Activated CD4-positive, alpha-beta T cell treated with anti-CD3 and anti-CD28 coated beads, Interleukin-10, Interleukin-2, amounts not matched to agents 100 ng/mL and 50 ng/mL, durations not matched to agents 16 hours and 8 hours (primary cell): ENCODE data around the gene ATAD3A.
A peak's percentile ranks its signal among the peaks of the same experiment; 100 is the strongest.
"Not testable (repeated sequence)": the region's sequence is repeated elsewhere in the genome, so short reads cannot be mapped to it uniquely, and the experiment has no call there.

Experiments
- DNase-seq: peaks from one replicate; pipeline ENCODE4 v3.0.0-alpha.2; 2020

The ATAD3A gene

DNA sequence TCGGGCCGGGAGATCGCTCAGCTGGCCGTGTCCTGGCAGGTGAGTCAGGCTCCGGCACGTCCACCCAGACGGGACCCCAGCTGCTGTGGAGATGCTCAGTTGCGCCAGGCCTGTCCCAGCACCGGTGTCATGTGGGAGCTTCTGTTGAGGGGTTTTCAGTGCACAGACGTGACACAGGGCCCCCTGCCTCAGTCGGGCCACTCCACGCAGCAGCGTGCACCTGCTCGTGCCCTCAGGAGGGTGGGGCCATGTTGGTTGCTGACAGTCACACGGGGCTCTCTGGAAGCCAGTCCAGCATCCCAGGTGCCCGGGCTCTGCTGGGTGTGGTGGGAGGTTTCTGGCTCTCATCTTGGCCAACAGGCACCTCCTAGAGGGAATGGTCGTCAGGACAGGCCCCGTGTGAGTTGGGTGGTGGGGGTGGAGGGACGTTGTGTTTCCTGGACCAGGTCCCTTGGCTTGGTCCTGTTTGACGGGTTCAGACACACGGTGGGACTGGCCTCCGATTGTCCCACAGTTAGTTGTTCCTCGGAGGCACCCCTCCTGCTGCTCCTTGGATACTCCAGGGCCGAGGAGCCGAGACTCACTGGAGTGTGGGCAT, 21.2 kb upstream of the ATAD3A start:
- no peak for DNase-seq

- DNase-seq: no peak
Observed at GRCh38 chr1:1491601-1492000, 20.4 kb upstream of the ATAD3A start.

DNA sequence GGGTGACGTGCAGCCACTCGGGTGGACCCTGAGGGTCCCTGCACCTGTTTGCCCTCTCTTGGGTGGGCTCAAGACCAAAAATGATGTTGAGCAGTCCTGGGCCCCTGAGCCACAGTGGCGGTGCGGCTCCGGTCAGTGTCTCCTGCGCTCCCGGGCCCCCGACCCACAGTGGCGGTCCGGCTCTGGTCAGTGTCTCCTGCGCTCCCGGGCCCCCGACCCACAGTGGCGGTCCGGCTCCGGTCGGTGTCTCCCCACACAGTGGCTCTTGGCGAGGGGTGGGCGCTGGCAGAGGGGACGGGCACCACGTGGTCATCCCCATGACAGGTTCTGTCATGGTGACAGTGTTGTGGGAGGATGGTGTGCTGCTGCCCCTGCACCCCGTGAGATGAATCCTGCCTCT, 17.7 kb upstream of the ATAD3A start:
- not testable (repeated sequence) for DNase-seq

DNA sequence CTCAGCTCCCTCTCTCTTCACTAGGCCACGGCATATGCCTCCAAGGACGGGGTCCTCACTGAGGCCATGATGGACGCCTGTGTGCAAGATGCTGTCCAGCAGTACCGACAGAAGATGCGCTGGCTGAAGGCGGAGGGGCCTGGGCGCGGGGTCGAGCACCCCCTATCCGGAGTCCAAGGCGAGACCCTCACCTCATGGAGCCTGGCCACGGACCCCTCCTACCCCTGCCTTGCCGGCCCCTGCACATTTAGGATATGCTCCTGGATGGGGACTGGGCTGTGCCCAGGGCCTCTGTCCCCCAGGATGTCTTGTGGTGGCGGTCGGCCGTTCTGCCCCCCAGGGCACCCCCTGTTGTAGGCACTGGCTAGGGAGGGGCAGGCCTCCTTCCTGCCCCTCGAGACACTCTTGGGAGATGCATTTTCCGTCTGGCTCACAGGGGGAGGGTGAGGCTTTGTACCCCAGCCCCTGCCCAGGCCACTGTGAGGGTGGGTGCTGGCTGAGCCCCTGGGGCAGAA, 16.4 kb upstream of the ATAD3A start:
- DNase-seq: not testable (repeated sequence)

- peak; percentile 74 for DNase-seq
Observed at GRCh38 chr1:1504777-1505365, 7.1 kb upstream of the ATAD3A start.

DNA sequence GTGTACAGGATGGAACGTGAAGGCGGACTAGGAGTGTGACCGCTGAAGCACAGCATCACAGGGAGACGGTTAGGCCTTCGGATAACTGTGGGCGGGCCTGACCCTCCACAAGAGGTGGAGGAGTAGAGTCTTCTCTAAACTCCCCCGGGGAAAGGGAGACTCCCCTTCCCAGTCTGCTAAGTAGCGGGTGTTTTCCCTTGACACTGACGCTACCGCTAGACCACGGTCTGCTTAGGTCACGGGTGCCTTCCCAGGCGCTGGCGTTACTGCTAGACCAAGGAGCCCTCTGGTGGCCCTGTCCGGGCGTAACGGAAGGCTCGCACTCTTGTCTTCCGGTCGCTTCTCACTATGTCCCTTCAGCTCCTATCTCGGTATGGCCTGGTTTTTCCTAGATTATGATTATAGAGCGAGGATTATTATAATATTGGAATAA, 6.6 kb upstream of the ATAD3A start:
- peak; percentile 40 for DNase-seq

DNA sequence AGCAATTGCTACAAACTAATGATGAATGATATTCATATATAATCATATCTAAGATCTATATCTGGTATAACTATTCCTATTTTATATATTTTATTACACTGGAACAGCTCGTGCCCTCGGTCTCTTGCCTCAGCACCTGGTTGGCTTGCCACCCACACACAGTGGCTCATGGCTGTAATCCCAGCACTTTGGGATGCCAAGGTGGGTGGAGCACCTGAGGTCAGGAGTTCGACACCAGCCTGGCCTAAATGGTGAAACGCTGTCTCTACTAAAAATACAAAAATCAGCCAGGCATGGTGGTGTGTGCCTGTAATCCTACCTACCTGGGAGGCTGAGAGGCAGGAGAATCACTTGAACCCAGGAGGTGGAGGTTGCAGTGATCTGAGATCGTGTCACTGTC, 6.2 kb upstream of the ATAD3A start:
- not testable (repeated sequence) for DNase-seq

GRCh38 chr1:1507305-1507704, 4.7 kb upstream of the ATAD3A start:
- DNase-seq: no peak

- not testable (repeated sequence) for DNase-seq
Observed at GRCh38 chr1:1508775-1509464, 3.0 kb upstream of the ATAD3A start.

DNA sequence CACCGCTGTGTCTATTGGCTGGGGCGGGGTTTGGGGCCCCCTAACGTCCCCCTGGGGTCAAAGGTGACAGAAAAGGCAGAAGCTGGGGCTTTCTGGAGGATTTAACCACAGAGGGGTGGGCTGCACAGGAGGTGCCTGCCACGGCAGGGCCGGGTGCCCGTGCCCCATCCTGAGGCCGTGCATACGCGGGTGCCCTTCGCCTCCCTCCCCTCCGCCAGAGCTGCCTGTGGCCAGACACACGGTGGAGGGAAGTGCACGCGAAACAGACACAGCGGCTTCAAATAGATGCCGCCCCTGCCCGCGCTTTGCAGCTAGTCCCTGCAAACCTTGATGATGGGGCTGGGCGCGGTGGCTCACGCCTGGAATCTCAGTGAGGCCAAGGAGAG, 2.5 kb upstream of the ATAD3A start:
- DNase-seq: not testable (repeated sequence)

DNA sequence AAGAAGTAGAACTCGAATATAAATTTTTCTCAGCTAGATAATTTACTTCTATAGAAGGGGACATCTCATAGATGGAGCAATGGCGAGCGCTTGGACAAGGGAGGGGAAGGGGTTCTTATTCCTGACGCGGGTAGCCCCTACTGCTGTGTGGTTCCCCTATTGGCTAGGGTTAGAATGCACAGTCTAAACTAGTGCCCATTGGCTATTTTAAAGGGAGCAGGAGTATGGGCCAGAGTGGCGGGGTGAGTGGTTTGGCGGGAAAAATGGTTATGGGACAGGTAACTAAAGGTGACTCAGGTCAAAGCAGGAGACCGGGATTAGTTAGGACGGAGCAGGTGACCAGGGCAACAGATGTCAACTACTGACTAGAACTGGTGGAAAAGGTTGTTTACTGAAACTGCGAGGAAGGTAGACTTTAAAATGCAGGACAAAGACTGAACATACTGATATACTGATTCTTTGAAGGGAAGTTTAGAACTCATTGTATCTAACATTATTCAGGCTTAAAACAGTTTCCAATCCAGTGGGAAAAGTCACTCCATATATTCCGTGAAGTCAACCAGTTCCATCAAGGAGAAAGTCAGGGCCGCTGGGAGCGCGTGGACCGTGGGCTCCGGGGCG, 940 bp upstream of the ATAD3A start:
- DNase-seq: peak; percentile 63

DNA sequence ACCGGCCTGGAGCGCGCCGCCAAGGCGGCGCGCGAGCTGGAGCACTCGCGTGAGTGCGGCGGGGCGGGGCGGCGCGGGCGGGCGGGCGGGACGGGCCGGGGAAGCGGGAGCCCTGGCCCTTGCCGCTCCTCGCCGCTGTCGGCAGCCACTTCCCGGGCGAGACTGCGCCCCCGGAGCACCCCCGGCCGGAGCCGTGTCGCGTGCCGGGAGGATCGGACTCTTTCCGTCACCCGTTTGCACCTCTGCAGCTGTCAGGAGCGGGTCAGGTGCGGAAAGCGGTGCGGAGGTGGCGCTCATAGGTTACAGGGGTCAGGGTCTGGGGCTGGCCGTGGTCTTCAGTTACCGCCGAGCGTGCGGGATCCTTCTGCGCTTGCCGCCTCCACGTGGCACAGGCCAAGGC, 463 bp downstream of the ATAD3A start:
- DNase-seq: not testable (repeated sequence)

GRCh38 chr1:1513675-1514074, 1.7 kb downstream of the ATAD3A start:
- not testable (repeated sequence) for DNase-seq

DNA sequence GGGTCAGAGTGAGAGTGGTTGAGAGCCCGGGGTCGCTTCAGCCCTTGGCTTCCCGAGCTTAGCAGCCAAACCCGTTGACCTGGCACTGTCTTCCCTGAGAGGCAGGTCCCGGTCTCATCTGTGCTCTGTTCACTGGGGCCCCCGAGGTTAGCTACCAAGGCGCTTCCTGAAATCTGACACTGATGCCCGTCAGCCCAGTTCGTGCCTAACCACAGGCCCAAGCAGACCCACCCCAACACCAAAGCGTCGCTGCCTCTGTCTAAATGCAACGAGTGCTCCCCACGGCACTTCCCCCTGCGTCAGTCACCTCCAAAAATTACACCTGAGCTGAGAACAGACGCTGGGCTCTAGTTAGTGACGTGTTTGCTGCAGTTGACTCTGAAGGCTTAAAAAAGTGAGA, 2.4 kb downstream of the ATAD3A start:
- not testable (repeated sequence) for DNase-seq

- DNase-seq: not testable (repeated sequence)
Observed at GRCh38 chr1:1516923-1517322, 5.0 kb downstream of the ATAD3A start.

- DNase-seq: no peak
Observed at GRCh38 chr1:1517973-1518620, 6.1 kb downstream of the ATAD3A start.

DNA sequence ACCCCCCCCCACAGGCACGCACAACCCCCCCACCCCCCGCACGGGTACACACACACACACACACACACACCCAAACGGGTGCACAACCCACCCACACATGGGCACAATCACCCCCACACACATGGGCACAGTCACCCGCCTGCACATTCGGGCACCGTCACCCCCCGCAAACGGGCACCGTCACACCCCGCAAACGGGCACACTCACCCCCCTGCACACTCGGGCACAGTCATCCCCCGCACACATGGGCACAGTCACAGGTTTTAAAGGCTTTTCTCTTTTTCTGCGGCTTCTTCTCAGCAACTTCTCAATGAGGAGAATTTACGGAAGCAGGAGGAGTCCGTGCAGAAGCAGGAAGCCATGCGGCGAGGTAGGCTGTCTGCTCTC, 6.7 kb downstream of the ATAD3A start:
- DNase-seq: not testable (repeated sequence)

- not testable (repeated sequence) for DNase-seq
Observed at GRCh38 chr1:1519805-1520505, 8.0 kb downstream of the ATAD3A start.

DNA sequence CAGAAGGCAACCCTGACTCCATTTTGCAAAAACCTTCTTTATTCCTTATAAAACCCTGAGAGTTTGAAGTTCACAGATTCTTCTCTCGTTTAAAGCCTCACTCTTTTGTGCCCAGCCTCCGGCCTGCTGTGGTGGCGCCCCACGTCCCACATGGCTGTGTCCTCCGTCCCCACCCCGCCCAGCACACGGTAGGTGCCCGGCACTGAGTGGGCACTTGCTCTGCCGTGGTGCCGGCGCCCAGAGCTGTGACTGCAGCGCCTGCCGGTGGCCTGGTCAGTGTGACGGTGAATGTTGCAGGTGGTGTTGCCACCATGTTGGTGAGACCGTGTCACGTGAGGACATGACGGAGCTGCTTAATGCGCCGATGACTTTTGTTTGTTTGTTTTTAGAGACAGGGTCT, 9.4 kb downstream of the ATAD3A start:
- no peak for DNase-seq

- DNase-seq: not testable (repeated sequence)
Observed at GRCh38 chr1:1522536-1522935, 10.6 kb downstream of the ATAD3A start.

DNA sequence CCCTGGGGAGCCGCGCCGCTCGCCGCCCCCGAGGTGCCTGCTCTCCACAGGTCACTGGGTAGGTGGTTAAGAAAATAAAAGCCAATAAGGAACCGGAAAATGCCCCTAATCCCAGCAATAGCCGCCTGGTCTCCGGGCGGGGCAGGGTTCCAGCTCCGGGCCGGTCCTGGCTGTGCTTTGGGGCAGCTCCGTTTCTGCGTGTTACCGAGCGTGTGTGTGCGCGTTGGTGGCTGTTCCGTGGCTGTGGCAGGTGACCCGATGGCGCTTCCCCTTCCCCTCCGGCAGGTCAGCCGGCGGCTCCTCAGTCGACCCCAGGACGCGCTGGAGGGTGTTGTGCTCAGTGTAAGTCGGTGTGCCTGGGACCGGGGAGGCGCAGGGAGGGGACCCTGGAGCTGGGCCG, 11.3 kb downstream of the ATAD3A start:
- not testable (repeated sequence) for DNase-seq

DNA sequence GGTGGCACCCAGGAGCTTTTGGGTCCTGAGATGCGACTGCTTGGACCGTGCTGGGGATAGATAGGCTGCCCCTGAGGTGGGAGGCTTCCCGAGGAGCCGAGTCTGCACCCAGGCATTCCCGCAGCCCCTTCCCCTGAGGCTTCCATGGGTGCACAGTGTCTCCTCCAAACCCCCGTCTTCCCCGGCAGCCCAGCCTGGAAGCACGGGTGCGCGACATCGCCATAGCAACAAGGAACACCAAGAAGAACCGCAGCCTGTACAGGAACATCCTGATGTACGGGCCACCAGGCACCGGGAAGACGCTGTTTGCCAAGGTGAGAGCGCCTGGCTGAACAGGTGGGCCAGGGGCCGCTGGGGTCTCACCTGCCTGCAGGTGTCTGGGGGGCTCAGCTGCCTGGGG, 11.7 kb downstream of the ATAD3A start:
- DNase-seq: not testable (repeated sequence)
